ENCODE results near the gene PLA2G4F. TPM values are rescaled to one million over a fixed set of nuclear protein-coding genes. Genes with fewer than 3 reads are reported as not detected.

Gene PLA2G4F
- total RNA-seq, 1 donor from 2014 or later: 1.5 TPM

DNA sequence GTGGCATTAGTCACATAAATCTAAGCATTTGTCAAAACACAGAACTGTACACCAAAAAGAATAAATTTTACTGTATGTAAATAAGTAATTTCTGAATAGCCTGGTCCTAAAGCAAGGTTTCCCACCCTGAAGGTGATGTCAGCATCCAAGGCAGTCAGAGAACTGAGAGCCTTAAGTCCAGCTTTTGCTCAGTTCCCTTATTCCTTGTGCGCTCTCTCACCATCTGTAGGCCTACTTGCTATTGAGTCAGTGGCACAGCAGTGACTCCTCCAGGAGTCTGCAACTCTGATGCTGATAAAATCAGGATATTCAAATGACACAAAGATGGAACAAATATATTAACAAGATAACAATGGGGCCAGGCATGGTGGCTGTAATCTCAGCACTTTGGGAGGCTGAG lies 29.4 kb upstream of the PLA2G4F start:
- H3K36me3 Mint-ChIP-seq: peaks cover 49% of the 10 kb centered on the region
- no peak overlapping the region for H3K4me3 Mint-ChIP-seq
- TF ChIP-seq, protein P1, sequence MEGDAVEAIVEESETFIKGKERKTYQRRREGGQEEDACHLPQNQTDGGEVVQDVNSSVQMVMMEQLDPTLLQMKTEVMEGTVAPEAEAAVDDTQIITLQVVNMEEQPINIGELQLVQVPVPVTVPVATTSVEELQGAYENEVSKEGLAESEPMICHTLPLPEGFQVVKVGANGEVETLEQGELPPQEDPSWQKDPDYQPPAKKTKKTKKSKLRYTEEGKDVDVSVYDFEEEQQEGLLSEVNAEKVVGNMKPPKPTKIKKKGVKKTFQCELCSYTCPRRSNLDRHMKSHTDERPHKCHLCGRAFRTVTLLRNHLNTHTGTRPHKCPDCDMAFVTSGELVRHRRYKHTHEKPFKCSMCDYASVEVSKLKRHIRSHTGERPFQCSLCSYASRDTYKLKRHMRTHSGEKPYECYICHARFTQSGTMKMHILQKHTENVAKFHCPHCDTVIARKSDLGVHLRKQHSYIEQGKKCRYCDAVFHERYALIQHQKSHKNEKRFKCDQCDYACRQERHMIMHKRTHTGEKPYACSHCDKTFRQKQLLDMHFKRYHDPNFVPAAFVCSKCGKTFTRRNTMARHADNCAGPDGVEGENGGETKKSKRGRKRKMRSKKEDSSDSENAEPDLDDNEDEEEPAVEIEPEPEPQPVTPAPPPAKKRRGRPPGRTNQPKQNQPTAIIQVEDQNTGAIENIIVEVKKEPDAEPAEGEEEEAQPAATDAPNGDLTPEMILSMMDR (IDR thresholded peaks at IDR 0.05; ENCODE audit: unreplicated experiment): no peak

DNA sequence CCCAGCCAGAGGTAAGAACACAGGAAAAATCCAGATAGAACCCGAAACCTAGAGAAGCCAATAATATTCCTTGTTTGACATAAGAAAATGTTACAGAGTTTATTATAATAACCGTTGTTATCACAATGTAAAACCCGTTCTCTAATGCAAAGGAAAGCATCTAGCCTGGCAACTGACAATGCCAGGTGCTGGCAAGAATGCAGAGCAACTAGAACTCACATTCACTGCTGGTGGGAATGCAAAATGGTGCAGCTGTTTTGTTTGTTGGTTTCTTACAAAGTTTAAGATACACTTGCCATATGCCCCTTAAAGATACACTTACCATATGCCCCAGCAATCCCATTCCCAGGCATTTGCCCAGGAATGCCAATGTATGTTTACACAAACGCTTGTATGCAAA lies 28.3 kb upstream of the PLA2G4F start:
- TF ChIP-seq, protein P1 (IDR thresholded peaks at IDR 0.05; ENCODE audit: unreplicated experiment): no peak
- Mint-ChIP-seq H3K9me3 (no peaks in the 10 kb centered on the region), H3K36me3 (peaks cover 48% of the 10 kb centered on the region)

More for the DNA sequence above, 29.4 kb upstream of the PLA2G4F start:
- no peak overlapping the region for H3K27ac Mint-ChIP-seq
- H3K9me3 Mint-ChIP-seq: no peaks in the 10 kb centered on the region
- no peaks in the 10 kb centered on the region for H3K27me3 Mint-ChIP-seq (ENCODE audit: low read depth)
- DNase-seq (ENCODE audit: low spot score in 2 of 2, unreplicated experiment in 2 of 2): no peak
- no peaks in the 10 kb centered on the region for H3K4me1 Mint-ChIP-seq

DNA sequence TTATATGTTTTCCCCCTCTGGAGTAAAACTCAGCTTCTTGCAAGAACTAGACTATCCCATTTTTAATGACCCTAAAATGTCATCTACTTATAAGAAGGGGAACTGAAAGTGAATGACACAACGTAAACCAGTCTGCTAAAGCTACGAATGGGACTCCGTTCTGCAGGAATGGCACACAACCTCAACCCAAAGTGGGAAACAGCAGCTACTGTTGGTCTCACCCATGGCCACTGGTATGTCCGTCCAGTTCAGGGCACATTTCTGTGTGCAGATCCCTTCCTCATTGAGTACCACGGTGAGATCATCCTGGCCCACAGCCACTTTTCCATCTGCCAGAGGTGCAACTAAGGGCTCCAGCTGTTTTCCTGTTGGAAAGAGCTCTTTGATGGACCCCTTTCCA lies 27.9 kb upstream of the PLA2G4F start:
- Mint-ChIP-seq H3K27me3 (ENCODE audit: low read depth) (no peaks in the 10 kb centered on the region), H3K4me3 (no peak overlapping the region), H3K27ac (no peak overlapping the region), H3K9me3 (no peaks in the 10 kb centered on the region), H3K4me1 (no peaks in the 10 kb centered on the region), H3K36me3 (peaks cover 49% of the 10 kb centered on the region)
- TF ChIP-seq, protein P1 (IDR thresholded peaks at IDR 0.05; ENCODE audit: unreplicated experiment): no peak
- no peak for DNase-seq (ENCODE audit: low spot score in 2 of 2, unreplicated experiment in 2 of 2)

More for the DNA sequence above, 28.3 kb upstream of the PLA2G4F start:
- Mint-ChIP-seq H3K4me3 (no peak overlapping the region), H3K27me3 (ENCODE audit: low read depth) (no peaks in the 10 kb centered on the region), H3K4me1 (no peaks in the 10 kb centered on the region), H3K27ac (no peak overlapping the region)
- no peak for DNase-seq (ENCODE audit: low spot score in 2 of 2, unreplicated experiment in 2 of 2)

DNA sequence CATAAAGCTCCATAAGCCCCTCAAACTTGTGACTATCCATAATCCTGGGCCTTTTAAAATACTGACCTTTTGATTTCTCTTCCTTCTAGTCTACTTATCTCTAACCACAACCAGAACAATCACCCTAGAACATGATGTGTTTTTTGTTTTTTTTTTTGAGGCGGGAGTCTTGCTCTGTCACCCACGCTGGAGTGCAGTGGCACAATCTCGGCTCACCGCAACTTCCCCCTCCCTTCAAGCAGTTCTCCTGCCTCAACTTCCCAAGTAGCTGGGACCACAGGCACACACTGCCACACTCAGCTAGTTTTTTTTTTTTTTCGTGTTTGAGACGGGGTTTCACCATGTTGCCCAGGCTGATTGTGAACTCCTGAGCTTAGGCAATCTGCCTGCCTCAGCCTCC lies 26.5 kb upstream of the PLA2G4F start:
- Mint-ChIP-seq H3K27ac (no peak overlapping the region), H3K4me1 (no peaks in the 10 kb centered on the region), H3K4me3 (no peak overlapping the region), H3K27me3 (ENCODE audit: low read depth) (no peaks in the 10 kb centered on the region), H3K36me3 (peaks cover 47% of the 10 kb centered on the region), H3K9me3 (no peaks in the 10 kb centered on the region)
- TF ChIP-seq, protein P1 (IDR thresholded peaks at IDR 0.05; ENCODE audit: unreplicated experiment): no peak
- no peak for DNase-seq (ENCODE audit: low spot score in 2 of 2, unreplicated experiment in 2 of 2)

DNA sequence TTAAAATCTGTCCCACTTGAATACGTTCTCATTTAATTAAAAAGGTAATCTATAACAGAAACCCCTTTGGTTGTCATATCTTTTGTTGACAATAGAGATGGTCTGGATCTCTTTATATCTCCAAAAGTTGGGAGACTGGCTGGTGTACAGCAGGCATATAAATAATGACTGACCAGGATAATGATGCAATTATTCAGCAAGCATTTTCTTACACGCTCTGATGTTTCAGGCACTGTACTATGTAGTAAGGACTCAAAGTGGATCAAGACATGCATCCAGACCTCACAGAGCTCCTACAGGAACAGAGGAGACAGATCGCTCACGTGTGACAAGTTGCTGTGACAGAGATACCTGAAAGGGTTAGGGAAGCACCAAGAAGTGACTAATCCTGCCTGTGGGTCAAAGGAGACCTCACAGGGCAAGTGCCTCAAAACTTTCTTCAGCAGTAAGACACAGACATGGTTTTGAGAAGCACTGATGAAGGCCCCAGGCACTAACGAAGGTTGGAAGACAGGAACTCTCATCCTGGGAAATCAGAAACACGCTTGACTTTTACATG lies 26.0 kb upstream of the PLA2G4F start:
- H3K9me3 Mint-ChIP-seq: no peaks in the 10 kb centered on the region
- no peaks in the 10 kb centered on the region for H3K4me1 Mint-ChIP-seq
- no peaks in the 10 kb centered on the region for H3K27me3 Mint-ChIP-seq (ENCODE audit: low read depth)
- no peak overlapping the region for H3K27ac Mint-ChIP-seq
- peaks cover 47% of the 10 kb centered on the region for H3K36me3 Mint-ChIP-seq
- TF ChIP-seq, protein P1 (IDR thresholded peaks at IDR 0.05; ENCODE audit: unreplicated experiment): no peak
- no peak for DNase-seq (ENCODE audit: low spot score in 2 of 2, unreplicated experiment in 2 of 2)
- H3K4me3 Mint-ChIP-seq: no peak overlapping the region

DNA sequence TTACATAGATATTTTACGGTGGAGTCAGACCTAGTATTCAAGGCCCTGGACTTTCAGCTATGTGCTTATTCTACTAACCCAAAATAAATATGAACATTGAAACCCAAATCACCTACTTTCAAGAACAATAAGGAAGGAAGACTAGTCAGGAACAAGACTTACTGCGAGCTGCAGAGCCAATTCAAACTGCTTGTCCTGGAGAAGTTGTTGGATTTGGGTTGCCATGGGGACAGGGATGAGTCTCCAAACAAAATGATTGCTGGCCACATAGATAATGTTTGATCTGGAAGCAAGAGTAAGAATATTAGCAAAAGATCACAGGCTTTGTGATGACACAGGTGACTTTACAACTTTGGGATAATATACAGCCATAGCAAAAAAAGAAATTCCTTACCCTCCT lies 21.6 kb upstream of the PLA2G4F start:
- DNase-seq (ENCODE audit: low spot score in 2 of 2, unreplicated experiment in 2 of 2): no peak
- no peaks in the 10 kb centered on the region for H3K4me1 Mint-ChIP-seq
- no peaks in the 10 kb centered on the region for H3K27me3 Mint-ChIP-seq (ENCODE audit: low read depth)
- H3K4me3 Mint-ChIP-seq: no peak overlapping the region
- TF ChIP-seq, protein P1 (IDR thresholded peaks at IDR 0.05; ENCODE audit: unreplicated experiment): no peak
- H3K36me3 Mint-ChIP-seq: peaks cover 38% of the 10 kb centered on the region
- no peaks in the 10 kb centered on the region for H3K9me3 Mint-ChIP-seq
- no peak overlapping the region for H3K27ac Mint-ChIP-seq
